Activated gamma-delta T cell treated with Interleukin-2 at 50 U/mL for 16 hours (primary cell): ENCODE results near the gene SLC15A3.
"Not testable (repeated sequence)": the region's sequence is repeated elsewhere in the genome, so short reads cannot be mapped to it uniquely, and the experiment has no call there.

Source experiments
- DNase-seq: peaks from one replicate; pipeline ENCODE4 v3.0.0-alpha.2; 2020

The SLC15A3 gene

DNA sequence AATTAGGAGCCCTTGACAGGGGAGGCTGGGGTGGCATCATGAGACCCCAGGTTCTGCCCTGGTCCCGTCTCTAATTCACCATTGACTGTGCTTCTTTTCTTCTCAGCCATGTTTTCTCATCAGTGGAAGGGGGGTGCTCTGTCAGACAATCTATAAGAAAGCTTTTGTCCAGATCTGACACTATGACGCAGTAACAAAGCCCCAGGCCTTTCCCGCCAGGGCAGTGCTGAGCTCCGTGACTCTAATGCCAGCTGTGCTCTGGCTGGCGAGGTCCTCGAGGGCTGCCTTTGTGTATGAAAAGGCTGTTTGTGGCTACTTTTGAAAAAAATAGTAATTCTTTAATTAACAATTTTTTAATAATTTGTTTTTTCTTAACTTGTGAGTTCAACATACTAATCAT is 22.8 kb upstream of the SLC15A3 start:
- no peak for DNase-seq

DNA sequence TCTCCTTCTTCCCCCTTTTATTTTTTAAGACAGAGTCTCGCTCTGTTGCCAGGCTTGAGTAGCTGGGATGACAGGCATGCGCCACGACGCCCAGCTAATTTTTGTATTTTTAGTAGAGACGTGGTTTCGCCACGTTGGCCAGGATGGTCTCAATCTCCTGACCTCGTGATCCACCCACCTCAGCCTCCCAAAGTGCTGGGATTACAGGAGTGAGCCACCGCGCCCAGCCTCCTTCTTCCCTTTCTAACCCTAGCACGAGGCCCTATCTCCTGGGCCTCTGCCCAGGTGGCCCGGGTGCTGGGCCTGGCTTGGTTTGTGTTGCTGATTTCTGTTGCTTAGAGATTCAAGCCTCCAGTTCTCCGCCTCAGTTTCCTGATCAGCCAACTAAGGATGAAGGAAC is 22.3 kb upstream of the SLC15A3 start:
- not testable (repeated sequence) for DNase-seq

DNA sequence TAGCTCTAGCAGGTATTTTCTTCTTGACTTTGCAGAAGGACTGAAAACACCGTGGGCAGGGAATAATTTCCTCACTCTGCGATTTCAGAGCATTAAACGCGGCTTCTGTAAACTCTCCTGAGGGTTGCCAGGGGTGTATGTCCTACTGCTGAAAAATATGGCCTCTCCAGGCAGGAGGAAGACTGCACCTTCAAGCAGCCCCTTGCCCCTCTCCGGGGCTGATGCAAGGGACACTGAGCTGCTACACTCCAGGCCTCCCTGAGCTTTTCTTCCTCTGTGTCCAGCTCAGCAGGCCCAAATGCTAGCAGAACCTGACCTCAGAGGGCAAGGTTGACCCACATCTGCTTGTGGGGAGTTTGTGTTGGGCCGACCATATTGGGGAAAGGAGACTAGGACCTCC is 21.7 kb upstream of the SLC15A3 start:
- no peak for DNase-seq

DNA sequence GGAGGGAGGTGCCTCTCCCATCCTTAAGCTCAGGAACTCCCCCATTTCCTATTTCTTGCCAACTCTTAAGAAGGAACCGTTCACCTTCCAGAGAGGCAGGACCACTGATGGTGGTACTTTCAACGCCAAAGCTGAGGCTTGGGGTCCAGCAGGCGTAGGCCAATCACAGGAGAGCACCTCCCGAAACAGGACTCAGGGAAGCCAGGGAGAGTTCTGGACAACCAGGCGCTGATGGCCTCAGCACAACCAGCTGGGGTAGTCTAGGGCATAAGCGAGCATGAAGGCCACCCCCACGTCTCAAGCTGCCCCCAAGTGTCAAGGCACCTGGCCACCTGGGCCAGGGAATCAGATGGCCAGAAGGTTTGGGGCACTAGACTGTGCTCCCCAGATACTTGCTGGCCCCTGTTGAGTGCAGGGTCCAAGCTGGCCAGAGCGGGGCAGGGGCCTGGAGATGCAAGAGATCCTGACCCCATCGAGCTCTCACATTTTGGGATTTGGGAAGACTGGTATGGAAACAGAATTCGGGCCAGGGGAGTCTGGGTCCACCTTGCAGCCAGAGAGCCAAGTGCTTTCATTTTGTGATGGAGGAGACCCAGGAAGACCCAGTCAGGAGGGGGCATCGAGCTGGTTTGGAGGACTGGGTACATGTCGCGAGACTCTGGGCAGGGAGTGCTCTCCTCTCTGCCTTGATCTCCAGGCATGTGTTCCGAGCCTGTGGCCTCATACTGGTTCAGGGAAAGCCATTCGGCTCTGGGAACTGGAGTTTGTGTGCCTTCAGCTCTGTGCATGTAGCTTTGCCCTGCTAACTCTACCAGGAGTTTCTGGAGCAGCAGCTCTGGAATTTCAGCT is 20.4 kb upstream of the SLC15A3 start:
- no peak for DNase-seq

DNA sequence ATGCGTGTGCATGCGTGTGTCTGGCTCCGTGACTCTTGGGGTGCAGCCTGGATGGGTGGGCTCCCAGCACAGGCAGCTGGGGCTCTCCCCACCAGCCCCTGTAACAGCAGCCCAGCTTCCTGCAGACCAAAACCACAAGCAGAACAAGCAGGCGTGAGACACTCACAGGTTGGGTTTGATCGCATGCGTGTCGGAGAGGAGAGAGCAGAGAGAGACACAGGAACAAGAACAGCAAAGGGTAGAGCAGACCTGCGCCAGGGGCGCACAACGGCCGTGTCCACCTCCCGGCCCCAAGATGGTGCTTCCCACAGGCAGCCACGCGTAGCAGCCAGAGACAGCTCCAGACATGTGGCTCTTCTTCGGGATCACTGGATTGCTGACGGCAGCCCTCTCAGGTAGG is 19.5 kb upstream of the SLC15A3 start, which contains the start of gene CD6:
Gene CD6, plus strand, starts transcription at position 161 of the 400 bp plus-strand sequence. Its CDS starts 186 bp downstream, at position 347.
- DNase-seq = peak; percentile 69

DNA sequence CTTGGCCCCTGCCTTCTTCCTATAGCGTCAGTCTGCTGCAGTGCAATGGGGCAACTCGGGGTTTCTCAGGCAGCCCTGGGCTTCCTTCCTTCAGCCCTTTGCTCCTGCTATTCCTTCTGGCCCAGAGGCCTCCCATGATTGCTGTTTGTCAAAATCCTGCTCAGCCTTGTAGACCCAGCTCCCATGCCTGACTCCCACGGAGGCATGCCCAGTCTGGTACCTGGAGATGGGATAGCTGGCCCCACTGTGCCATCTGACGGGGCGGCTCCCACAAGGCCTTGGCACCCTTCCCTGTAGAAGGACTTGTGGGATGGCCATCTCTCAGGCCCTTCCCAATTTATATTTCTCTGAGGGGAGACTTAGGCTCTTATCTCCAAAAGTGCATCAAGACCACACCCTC is 18.9 kb upstream of the SLC15A3 start:
- DNase-seq = no peak

DNA sequence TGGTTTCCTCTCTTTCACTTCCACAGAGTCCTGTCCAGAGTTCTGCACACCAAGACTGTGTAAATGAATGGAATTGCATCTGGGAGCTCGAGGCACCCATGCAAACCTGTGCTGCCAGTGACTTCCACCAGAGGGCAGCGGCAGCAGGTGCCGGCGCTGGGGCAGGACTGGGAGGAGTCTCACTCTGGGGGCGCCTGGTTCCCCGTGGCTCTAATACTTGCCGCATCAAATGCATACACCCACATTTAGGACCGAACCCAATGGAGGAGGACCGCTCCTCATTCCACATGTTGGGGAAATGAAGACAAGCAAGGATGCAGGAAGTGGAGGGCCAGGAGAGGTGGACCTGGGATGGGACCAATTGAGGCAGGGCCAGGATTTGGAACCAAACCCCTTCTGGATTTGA is 18.4 kb upstream of the SLC15A3 start:
- DNase-seq = peak; percentile 78

DNA sequence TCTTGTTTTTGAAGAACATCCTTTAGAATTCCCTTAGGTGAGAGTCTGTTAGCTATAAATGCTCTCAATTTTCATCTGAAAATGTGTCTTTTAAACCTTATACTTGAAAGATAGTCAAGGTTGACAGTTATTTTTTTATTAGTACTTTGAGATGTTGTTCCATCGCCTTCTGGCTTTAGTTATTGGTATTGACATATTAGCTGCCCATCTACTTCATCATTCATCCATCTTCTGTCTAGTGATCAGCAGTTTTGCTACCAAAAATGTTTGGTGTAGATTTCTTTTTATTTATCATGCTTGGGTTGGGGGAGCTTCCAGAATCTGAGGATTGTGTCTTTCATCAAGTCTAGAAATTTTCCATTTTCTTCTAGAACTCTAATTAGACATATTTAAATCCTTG is 16.2 kb upstream of the SLC15A3 start:
- no peak for DNase-seq

DNA sequence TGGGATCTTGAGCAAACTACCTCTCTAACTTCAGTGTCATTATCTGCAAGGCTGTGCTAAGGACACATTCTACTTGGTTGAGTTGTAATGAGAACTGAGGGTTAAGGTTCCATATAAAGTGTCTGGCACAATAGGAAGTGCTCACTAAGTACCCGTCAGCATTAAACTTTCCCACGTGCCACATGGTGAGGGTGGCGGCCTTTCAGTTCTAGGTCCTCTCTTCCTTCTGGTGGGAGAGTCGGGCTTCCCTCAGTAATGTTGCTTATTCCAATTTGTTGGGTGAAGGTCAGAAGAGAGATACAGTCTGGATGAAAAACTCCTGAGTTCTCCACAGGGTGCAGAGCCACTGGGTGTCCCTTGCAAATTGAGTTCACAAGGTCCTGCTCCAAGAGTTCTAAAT is 14.9 kb upstream of the SLC15A3 start:
- DNase-seq = no peak

DNA sequence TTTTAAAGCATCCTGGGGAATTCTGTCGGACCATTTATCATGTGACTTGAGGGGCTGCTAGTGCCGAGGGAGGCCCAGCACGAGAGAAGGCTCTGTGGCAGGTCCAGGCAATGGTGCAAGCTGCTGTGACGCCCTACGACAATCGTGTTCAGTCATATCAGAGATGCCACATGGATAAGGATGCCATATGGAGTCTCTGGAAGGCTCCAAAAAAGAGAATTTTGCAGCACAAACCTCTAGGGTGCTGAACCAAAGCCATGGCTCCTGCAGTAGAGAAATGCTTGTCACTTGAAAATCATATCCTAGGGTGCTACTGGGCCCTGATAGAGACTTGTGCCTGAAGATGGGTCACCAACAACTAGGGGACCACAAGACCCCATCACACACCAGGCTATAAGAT is 12.8 kb upstream of the SLC15A3 start:
- no peak for DNase-seq

DNA sequence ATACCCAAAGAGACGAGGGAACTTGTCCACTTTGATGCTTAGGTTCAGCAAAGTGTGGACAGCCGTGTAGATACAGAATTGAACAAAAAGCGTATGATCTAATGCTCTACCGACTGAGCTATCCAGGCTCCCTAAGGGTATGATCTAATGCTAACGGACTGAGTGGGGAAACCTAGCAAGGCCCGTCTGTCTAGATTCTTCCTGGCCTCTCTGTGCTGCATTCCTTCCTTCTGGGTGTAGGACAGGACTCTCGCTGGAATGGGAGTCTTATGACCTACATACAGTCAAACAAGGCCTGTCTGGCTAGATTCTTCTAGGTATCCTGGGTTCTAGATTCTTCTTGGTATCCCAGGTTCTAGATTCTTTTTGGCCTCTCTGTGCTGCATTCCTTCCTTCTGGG is 8.4 kb upstream of the SLC15A3 start:
- no peak for DNase-seq

DNA sequence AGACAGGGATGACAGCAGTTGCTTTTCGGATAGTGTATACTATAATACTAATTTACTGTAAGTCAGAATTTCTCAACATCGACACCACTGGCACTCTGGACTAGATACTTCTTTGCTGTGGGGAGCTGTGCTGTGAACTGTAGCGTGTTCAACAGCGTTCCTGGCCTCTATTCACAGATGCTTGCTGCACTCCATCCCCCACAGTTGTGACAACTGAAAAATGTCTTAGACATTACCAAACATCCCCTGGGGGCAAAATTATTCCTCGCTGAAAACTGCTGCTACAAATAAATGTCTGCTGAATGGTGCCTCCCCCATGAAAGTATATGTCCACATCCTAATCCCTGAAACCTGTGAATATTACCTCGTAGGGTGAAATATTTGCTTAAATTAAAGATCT is 7.5 kb upstream of the SLC15A3 start:
- no peak for DNase-seq

DNA sequence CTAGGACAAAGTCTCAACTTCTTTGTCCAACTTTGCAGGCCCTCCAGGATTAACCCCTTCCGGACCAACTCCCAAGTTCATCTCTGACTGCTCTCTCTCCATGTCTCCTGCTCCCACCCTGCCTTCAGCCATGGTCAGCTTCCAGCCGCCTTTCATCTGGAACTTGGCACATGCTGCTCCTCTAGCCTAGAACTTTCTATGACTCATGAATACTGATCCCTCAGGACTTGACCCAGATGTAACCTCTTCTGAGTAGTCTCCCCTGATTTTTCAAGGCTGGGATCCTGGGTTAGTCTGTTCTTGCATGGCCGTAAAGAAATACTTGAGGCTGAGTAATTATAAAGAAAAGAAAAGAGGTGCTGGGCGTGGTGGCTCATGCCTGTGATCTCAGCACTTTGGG is 5.2 kb upstream of the SLC15A3 start:
- DNase-seq = no peak

DNA sequence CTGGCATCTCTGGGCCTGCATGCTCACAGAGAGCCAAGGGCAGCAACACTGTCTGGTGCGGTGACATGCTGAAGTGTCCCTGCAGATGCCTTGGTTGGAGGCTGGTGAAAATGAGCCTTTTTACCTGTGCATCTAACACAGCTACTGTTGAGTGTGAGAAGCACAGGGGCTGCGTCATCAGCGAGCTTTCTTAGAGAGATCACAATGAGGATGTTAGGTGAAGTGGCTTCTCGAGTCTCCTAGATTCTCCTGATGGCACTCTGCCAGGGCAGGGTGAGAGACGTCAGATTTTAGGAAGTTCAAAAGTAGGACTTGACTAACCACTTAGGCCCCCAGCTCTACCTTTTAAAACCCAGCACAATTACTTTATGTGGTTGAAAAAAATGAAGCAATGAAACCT is 3.6 kb upstream of the SLC15A3 start:
- no peak for DNase-seq

DNA sequence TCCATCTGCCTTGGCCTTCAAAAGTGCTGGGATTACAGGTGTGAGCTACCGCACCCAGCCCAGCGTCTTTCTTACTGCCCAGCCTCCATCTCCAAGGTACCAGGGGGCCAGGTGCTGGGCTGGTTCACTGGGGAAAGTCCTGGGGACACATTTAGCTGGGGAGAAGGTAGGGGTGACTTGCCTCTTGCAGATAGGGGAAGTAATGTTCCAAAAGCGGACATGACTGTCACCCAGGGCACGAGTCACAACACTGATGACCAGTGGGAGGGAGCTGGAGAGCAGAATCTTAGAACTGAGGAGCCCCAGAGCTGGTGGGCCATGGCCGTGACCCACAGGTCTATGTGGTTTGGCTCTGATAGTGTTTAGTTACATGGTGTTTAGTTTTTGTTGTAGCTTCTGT is 2.4 kb upstream of the SLC15A3 start:
- DNase-seq = no peak

DNA sequence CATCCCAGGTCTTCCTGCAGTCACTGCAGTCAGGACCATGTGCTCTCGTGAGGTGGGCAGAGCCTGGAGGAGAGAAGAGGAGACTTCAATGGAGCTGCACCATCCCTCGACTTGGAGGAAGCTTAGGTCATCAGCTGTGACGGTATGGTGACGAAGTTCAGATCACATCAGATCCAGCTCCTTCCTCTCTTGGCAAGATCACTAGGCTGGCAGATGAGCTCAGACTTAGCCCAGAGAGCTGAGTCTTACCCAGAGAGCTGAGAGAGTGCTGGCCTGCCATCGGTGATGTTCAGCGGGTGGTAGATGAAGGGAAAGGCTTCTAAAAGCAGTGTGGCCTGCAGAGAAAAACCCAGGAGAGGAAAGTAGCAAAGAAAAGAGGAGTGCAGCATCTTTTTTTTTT is 1.8 kb upstream of the SLC15A3 start:
- no peak for DNase-seq

DNA sequence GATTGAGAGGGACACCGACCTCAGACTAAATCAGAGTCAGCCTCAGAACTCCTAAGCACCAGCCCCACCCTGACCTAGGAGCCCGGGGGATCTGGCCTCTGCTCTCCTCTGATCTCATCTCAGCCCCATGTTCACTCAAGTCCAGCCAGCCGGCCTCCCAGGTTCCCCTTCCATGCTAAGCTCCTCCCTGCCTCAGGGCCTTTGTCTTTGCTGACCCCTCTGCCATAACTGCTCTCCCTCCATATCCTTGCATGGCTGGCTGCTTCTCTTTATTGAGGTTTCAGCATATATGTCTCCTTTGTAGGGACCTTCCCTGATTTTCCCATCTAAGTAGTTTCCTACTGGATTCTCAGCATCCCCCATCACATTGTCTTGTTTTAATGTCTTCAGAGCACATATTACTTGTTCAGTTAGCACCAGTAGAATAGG is 780 bp upstream of the SLC15A3 start:
- no peak for DNase-seq

DNA sequence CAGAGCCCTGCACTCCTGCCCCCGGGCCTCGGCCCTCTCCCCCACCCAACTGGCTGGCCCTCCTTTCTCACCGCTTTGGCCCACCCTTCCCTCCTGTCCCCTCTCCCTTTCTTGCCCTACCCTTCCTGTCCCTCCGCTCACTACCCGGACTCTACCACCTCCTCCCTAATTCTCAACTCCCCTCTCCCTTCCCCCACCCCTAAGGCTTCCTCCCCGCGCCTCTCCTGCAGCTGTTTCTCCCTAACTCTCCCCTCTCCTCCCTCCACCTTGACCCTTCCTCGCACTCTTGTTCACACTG is 421 bp downstream of the SLC15A3 start:
- no peak for DNase-seq

DNA sequence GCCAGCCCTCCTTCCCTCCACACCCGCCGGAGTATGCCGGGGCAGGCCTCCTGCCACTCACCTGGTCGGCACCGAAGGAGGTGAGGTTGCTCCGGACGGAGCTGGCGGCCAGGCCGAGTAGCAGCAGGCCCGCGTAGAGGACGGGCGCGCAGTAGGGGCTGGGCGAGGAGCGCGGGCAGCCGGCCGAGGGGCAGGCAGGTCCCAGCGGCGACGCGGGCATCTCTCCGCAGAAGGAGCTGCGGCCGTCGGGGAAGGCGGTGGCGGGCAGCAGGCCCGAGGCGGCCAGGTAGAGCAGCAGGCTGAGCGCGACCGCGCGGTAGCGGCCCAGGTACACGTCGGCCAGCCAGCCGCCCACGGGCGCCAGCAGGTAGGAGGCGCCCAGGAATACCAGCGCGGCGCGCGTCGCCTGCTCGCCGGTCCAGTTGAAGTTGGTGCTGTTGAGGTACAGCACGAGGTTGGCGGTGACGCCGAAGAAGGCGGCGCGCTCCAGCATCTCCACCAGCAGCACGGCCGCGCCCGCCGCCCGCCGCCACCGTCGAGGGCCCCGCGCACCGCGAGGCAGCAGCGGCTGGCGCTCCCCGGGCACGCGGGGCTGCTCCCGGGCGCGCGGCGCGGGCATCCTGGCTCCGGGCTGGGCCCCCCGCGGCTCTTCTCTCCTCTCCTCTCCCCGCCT is 907 bp downstream of the SLC15A3 start:
- DNase-seq = no peak

DNA sequence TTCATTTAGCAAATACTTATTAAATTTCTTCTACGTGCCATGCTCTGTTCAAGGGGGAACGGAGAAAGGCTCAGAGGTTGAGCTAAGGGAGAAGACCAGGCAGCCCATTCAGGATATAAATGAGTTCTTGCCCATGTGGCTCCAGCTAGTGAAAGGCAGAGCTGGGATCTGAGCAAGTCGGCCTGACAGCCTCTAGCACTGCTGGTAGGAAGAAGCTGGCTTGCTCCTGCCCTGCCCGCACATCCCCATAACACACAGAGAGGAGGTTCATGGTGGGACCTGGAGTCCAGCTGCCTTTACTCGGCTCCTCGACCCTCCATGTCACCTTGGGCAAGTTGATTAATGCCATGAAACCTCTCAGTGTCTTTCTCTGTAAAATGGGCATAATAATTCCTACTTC is 2.0 kb downstream of the SLC15A3 start:
- no peak for DNase-seq

DNA sequence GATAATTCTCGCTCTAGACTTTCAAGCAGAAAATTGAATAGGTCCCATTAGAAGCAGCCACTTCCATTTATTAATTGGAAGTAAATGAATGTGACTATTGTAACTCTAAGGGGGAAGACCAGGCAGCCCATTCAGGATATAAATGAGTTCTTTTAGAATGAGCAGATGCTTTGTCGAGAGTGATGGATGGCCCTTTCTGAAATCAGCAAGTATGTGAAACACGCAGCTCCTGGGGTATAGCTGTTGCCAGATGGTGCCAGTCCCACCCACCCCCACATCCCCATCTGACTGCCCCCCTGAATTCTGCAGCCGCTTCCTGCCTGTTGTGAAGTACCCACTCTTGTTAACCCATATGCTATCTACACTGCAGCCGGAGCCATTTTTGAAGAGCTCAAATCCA is 3.7 kb downstream of the SLC15A3 start:
- no peak for DNase-seq

DNA sequence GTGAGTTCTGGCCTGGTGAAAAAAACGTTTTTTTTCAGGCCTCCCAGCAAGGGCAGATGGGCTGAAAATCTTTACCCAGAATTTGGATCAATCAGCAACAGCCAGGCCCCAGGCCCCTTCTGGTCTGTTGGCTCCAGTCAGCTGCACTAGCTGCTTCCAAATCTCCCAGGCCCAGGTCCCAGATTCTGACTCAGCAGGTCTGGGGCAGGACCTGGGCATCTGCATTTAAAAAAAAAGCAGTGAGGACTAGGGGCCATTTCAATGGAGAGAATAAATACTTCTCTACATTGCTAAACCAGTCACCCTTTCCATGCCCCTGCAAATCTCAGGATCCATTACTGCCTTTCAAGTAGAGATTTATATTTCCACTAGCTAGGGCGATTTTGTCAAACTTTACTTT is 4.3 kb downstream of the SLC15A3 start:
- no peak for DNase-seq

DNA sequence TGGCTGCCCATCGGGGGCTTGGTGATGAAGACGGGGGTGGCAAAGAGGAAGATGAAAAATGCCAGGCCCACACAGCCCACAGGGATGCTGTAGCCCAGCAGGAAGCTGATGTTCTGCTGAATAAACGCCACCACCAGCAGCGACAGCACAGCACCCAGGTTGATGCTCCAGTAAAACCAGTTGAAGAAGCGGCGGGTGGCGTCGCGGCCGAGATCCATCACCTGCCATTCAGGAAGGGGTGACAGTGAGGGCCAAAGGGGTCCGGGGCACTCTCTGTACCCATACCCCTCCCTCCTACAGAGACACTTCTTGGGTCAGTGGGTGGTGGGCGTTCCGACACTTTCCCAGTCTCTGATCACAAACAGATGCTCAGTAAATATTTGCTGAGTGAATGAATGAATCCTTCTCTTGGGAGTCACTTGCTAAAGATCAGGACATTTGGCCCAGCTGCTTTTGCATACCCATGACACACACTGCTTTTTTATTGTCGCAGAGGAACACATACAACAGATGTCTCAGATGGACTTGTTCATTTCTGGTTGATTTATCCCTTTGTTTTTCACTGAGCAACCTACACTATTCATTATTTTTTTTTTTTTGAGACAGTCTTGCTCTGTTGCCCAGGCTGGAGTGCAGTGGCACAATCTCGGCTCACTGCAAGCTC is 5.2 kb downstream of the SLC15A3 start:
- DNase-seq = no peak

DNA sequence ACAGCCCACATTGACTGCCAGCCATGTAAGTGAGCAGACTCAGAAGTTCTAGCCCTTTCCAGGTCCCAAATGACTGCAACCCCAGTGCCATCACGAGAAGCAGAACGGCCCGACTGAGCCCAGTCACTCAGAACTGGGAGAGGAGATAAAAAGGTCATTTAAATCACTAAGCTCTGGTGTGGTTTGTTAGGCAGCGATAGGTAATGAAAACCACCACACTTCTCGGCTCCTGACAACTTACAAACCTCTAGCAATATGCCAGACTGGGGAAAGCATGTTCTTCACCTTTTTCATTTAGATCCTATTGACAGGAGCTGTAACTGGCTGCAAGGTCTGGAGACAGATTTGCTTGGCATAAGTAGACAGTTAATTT is 6.7 kb downstream of the SLC15A3 start:
- no peak for DNase-seq
